ENCODE measurements around the gene ME3. TPM values are rescaled to one million over a fixed set of nuclear protein-coding genes. Genes with fewer than 3 reads are reported as not detected.

Gene ME3
- 40.4 and 56.9 TPM in 2 replicates for total RNA-seq (ENCODE audit: low replicate concordance)

DNA sequence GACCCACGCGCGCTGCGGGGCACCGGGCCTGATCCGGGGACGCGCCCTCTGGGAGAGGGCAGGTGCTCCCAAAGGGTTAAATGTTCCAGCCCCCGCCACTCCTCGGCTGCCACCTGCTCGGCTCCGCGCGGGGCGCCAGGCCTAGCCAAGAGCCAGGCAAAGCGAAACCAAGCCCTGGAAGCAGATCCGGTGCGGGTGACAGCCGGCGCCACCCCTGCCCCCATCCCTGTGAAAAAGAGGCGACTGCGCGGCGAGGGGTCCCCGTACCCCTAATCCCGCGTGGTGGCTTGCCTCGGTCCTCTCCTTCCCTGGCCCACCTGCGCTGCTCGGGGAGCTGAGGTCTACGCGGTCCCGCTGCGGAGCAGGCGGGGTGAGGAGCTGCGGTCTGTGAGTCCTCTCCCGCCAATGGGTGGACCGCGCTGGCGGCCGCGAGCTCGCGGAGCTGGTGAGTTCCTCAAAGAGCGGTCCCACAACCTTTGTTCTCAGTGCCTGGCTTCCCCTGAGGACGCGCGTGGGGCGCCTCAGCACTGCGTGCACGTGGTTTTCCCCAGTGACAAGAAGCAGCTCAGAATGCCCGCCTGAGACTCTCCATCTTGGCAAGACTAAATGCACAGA lies at the start of gene ME3:
ME3 (minus strand) TSS at position 610 of the 615 bp plus-strand sequence.
- TF ChIP-seq CTCF (IDR thresholded peaks at IDR 0.05; ENCODE audit: insufficient read depth, low read length): no peak
- peak; percentile 51 for DNase-seq (ENCODE audit: low read depth)
- H3K4me3 ChIP-seq (ENCODE audit: low read depth, low read length): peak within 1 kb of the TSS; percentile 76

DNA sequence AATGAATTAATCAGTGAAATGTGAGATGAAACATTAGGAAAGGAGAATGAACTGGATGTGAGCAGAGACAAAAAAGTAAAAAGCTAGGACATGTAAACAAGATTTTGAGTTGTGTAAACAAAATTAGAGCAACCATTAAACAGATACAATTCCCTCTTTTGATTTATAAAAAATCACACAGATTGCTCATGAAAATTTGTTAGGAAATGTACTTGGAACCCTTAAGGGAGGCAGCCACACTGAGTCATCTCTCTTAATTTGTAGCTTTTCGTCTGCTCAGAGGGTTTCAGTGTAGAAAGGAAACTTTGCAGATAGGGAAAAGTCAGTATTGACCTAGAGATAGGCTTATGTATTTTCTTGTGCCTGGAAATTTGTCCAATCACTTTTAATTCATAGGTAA lies 49.6 kb upstream of the ME3 start:
- no peak for TF ChIP-seq CTCF (IDR thresholded peaks at IDR 0.05; ENCODE audit: insufficient read depth, low read length)
- peak; percentile 78 for DNase-seq (ENCODE audit: low read depth)

GRCh38 chr11:86720546-86720945 lies 48.1 kb upstream of the ME3 start:
- no peak for TF ChIP-seq CTCF (IDR thresholded peaks at IDR 0.05; ENCODE audit: insufficient read depth, low read length)
- DNase-seq (ENCODE audit: low read depth): no peak
- H3K4me3 ChIP-seq (ENCODE audit: low read depth, low read length): no peak overlapping the region

More for the DNA sequence above, 49.6 kb upstream of the ME3 start:
- H3K4me3 ChIP-seq (ENCODE audit: low read depth, low read length): no peak overlapping the region

DNA sequence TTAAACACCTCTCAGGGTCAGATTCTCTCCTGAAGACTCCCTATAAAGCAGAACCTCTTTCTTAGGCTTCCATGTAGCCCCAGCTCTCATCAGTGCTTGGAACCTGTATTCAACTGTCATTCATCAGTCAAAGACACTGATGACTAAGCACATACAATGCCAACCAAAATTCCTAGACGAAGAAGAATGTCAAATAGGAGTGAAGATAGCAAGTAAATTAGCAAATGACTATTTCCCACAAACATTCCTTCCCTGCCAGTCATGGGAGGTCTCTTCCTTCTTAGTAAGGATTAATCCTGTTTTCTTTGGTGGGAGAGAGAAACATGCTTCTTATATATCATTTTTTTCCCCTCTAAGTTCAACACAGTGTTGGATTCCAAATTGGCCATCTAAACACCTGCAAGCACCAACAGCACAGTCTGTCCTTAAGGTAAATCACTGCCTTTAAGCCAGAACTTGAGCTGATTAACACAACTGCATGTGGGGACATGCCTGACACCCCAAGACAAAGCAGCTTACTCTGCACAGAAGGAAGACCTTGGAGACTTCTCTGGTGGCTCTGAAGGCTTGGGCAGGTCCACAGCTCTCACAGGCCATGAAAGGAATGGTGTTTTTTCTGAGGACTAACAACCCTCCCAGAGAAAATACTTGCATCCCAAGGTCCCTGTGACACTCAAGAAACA lies 47.5 kb upstream of the ME3 start:
- no peak overlapping the region for H3K4me3 ChIP-seq (ENCODE audit: low read depth, low read length)
- peak; percentile 87 for DNase-seq (ENCODE audit: low read depth)

DNA sequence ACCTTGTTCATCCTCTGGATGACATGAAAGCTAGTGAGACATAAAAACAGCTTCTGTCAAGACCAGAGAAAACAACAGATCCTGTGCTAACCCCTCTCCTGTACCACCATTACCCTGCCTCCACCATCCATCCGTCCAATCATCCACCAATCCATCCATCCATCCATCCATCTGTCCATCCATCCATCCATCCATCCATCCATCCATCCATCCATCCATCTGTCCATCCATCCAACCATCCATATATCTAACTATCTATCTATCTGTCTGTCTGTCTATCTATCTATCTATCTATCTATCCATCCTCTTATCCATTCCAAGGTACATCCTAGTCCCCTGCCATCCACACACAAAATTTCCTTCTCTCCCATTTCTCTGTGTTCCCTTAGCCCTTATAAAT lies 46.6 kb upstream of the ME3 start:
- no peak for TF ChIP-seq CTCF (IDR thresholded peaks at IDR 0.05; ENCODE audit: insufficient read depth, low read length)
- H3K4me3 ChIP-seq (ENCODE audit: low read depth, low read length): no peak overlapping the region
- no peak for DNase-seq (ENCODE audit: low read depth)

More for the DNA sequence above, 47.5 kb upstream of the ME3 start:
- no peak for TF ChIP-seq CTCF (IDR thresholded peaks at IDR 0.05; ENCODE audit: insufficient read depth, low read length)

- TF ChIP-seq CTCF (IDR thresholded peaks at IDR 0.05; ENCODE audit: insufficient read depth, low read length): no peak
- no peak for DNase-seq (ENCODE audit: low read depth)
- no peak overlapping the region for H3K4me3 ChIP-seq (ENCODE audit: low read depth, low read length)
These were observed 46.1 kb upstream of the ME3 start for GRCh38 chr11:86718521-86718920.

Measured in fibroblast of the aortic adventitia (primary cell).